Stimulated activated CD8-positive, alpha-beta memory T cell treated with anti-CD3 and anti-CD28 coated beads, Interleukin-15, amount 100 ng/mL, for 24 hours (primary cell): Measurements from ENCODE around the gene GRK7.
"Not testable (repeated sequence)": the region's sequence is repeated elsewhere in the genome, so short reads cannot be mapped to it uniquely, and the experiment has no call there.

Experiments
- DNase-seq: peaks from one replicate; pipeline ENCODE4 v3.0.0-alpha.2; 2020; ENCODE audit warnings: low read depth

GRK7 gene

DNA sequence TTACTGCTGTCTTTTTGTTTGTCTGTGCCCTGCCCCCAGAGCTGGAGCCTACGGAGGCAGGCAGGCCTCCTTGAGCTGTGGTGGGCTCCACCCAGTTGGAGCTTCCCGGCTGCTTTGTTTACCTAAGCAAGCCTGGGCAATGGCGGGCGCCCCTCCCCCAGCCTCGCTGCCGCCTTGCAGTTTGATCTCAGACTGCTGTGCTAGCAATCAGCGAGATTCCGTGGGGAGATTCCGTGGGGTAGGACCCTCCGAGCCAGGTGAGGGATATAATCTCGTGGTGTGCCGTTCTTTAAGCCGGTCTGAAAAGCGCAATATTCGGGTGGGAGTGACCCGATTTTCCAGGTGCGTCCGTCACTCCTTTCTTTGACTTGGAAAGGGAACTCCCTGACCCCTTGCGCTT, 656 bp upstream of the GRK7 start:
- DNase-seq, result not testable (repeated sequence)

DNA sequence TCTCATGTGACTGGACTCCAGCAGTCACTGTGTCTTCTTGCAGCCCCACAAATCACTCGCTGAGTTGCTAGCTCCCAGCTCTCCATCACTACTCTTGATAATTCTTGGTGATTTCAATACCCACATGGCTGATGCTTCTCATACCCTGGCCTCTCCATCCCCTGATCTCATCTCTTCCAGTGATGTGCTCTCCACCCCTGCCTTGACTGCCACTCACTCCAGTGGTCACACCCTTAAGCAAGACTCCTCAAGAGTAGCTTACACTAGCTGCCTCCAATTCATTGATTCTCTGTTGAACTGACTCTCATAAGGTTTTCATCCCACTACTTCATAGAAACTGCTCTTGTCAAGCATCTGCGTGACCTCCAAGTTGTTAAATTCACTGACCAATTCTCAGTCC, 837 bp downstream of the GRK7 start:
- DNase-seq, result no peak

DNA sequence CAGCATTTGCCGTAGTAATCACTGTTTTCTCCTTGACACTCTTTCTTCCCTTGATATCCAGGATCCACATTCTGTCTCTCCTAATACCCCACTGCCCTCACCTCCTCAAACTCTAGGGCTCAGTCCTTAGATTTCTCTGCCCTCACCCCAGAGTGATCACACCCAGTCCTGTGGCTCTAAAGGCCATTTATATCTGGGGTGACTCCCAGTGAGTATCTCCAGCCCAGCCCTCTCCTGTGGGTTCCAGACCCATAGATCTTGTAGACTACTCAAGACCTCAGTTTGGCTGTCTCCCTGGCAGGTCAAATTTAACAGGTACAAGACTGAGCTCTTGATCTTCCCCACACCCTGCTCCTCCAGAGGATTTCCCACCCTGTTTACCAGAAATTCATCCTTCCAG, 1.3 kb downstream of the GRK7 start:
- no peak for DNase-seq

DNA sequence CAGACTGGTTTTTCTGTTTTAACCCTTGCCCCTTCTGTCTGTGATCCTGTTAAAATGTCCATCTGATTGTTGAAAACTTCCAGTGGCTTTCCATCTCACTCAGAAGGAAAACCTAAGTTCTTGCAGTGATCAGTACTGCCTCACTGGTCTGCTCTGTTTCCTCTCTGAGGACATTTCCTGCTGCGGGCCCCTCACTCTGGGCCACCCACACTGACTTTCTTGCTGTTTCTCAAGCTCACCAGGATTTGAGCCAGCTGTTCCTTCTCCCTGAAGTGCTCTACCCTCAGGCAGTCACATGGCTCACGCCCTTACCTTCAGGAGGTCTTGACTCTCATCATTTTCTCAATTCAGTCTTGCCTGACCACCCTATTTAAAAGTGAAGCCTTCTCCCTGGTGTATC, 1.8 kb downstream of the GRK7 start:
- DNase-seq, result no peak

DNA sequence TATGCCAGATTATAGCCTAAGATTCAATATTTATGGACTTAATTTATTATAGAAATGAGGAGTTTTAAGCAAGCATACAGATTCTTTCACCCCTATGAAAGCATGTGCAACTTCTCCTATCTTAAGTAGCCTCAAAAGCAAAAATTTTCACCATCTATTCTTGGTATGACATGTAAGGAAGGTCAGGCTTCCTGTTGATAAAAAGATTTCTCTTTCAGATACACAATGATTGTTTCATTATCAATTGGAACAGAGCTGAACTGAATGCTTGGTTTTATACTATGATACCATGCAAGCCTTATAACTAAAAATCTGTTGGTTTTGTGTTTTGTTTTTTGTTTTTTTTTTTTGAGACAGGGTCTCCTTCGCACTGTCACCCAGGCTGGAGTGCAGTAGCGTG, 3.9 kb downstream of the GRK7 start:
- no peak for DNase-seq

DNA sequence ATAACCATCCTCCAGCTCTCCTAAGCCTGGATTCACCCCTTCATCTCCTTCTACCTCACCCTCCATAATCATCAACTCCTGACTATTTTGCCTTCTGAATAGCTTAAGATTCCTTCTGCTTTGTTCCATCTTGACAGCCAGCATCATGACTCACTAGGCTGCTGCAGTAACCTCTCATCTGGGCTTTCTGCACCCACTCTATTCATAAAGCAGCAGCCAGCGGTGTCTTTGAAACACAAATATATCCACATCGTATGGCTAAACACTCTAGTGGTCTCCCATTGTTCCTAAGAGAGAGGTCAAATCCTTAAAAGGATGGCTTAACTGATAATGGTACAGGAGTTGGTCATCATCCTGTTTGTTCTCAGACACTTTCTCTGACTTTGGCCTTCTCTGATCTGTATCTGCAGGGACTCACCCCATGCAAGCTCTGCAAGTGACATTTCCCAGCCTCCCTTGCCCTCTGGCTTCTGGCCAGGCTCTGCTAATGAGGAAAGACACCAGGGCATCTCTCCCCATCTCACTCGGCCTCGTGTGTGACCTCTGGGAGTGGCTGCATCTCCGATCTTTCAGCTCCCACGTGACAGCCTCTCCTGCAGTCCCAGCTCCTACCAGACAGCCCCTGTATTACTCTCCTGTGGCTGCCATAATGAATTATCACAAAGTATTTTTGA, 6.2 kb downstream of the GRK7 start:
- no peak for DNase-seq

DNA sequence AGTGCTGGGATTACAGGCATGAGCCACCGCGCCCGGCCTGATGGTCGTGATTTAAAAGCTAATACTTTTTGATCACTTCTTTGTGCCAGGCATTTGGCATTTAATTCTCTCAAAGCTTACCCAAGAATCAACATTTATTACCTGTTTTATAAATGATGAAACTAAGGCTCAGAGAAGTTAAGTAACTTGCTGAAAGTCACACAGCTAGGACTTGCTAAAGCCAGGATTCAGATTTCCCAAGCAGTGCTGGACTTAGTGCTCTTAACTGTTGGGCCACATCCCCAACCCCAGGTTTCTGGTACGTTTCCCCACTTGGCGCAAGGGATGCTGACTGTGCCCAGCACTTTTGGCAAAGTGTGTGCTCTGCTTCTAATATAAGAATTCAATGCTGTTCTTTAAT, 10.5 kb downstream of the GRK7 start:
- no peak for DNase-seq

DNA sequence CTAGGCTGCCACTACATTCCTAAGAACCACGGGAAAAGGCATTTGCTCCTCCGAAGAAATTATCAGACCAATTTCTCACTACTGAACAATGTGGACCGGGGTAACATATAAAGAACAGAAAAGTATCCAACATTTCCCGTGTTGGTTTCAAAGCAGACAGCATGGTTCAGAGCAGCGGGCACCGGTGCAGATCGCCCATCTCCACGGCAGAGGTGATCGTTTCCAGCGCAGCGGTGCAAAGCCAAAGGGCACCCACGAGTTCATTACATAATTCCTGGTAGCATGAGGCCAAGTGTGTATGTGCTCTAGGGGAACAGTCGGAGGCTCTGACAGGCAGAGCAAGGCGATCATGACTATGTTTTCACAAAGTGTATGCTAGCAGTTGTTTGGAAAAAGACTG, 13.2 kb downstream of the GRK7 start:
- DNase-seq, result no peak

DNA sequence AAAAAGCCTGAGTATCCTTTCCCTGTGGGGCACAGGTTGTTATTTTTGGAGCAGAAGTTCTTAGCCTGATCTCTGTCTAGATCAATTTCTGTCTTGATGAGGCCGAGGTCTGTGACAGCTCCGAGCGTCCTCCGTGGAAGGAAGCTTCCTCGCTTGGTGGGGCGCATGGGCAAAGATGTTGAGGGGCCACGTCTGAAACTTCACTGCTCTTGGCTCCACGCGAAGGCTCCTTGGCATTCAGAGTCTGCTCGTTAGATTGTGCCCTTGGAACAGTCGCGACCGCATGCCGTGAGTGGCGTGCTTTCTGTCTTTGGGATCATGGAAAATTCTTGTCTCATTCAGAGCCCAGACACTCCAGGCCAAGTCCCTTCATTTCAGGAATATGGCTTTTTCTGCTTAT, 13.7 kb downstream of the GRK7 start:
- DNase-seq, result no peak

DNA sequence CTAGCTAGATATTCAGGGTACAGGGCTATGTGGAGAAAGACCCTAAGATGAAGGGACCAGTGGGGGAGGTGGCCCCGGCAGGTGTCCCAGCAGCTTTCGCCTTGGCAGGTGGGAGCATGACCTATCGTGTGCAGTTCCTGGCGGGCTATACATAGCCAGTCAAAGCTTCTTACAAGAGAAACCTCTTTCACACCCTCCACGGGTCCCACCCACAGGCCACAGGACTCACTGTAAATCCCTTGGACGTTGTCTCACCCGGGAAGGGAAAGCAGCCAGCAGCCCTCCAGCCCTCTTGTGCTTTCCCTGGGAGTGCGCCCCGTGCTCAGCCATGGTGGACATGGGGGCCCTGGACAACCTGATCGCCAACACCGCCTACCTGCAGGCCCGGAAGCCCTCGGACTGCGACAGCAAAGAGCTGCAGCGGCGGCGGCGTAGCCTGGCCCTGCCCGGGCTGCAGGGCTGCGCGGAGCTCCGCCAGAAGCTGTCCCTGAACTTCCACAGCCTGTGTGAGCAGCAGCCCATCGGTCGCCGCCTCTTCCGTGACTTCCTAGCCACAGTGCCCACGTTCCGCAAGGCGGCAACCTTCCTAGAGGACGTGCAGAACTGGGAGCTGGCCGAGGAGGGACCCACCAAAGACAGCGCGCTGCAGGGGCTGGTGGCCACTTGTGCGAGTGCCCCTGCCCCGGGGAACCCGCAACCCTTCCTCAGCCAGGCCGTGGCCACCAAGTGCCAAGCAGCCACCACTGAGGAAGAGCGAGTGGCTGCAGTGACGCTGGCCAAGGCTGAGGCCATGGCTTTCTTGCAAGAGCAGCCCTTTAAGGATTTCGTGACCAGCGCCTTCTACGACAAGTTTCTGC, 15.0 kb downstream of the GRK7 start:
- DNase-seq, result no peak

DNA sequence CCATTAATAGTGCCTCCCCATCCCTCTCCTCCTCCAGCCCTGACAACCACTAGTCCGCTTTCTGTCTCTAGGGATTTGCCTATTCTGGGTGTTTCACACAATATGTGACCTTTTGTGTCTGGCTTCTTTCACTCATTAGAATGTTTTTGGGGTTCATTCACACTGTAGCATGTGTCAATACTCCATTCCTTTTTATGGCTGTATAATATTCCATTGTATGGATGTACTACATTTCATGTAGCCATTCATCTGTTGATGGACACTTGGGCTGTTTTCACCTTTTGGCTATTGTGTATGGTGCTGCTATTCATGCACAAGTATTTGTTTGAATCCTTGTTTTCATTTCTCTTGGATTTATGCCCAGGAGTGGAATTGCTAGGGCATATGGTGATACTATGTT, 16.5 kb downstream of the GRK7 start:
- no peak for DNase-seq

DNA sequence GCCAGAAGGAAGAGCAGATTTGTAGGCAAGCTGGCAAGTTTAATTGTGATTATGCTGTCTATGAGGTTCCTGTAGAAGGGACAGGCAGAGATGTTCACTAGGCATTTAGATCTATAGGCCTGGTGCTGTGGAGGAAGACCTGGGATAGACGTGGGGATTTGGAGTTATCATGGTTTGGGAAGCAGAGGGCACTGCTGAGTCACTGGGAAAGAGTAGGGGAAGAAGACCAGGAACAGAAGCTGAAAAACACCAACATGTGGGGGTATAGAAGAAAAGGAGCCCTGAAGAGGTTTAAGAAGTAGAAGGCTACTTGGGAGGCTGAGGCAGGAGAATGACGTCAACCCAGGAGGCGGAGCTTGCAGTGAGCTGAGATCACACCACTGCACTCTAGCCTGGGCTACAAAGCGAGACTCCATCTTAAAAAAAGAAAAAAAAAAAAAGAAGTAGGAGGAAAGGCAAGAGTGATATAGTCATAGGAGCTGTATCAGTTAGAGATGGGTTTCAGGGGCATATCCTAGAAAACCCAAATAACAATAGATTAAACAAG, 19.3 kb downstream of the GRK7 start:
- DNase-seq, result no peak

DNA sequence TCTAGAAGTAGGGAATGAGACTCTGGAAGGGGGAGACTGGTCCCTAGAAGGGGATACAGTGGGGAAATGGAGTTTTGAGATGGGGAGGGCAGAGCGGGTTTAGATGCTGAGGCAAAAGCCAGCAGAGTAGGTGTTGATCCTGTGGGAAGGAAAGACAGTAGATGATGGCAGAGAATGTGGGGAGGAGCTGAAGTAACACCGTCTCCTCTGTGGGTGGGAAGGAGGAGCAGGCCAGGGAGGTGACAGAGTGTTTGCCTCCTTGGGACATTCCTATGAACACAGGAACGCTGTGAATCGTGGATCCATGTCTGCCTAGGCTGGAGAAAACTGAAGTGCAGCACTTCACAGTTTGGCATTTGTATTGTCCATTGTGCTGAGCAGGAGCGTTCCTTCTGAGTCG, 20.4 kb downstream of the GRK7 start:
- no peak for DNase-seq

DNA sequence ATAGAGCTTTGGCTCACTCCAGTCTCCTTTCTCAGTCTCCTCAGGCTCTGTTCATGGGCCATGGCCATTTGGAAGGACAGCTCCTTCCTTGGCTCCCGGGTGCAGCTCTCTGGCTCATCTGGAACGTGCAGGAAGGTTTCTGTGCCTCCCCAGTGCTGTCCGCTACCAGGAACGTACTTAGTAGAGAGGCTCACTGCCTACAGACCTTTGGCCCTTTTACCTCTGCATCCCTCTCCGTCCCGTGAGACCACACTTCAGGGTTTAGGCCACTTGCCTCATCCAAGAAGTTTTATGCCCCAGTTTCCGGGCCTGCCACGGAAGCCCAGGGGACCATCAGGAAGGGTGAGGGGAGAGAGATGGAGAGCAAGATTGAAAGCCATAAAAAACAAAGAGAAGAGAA, 20.9 kb downstream of the GRK7 start:
- DNase-seq, result no peak

DNA sequence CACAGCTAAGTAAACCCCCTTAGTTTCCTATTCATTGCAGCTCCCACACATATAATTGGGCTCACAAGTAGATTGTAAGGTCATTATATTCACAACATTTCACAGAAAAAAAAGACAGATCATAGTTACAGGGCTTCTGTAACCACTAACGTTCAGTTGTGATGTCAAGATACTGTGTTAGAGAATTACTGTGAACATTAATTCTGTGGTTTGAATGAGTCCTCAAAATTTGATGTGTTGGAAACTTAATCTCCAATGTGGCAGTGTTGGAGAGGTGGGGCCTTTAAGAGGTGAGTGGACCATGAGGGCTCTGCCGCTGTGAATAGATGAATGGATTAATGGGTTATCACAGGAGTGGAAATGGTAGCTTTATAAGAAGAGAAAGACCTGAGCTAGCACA, 21.3 kb downstream of the GRK7 start:
- no peak for DNase-seq

DNA sequence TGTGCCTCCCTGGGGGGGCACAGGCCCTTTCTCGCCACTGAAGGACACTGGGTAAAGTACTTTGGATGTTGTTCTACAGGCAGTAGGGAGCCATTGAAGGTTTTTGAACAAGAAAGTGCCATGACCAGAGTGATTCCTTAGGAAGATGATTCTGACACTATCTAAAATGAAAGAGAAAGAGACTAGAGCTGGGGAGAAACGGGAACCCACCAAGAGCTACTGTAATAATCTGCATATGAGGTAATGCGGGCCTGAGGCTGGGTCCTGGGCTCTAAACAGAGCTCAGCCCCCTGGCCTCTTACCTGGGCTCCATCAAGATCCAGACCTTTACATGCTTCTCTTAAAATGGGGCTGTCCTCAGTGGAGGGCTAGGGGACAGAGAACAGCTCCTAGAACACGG, 24.9 kb downstream of the GRK7 start:
- DNase-seq, result no peak

DNA sequence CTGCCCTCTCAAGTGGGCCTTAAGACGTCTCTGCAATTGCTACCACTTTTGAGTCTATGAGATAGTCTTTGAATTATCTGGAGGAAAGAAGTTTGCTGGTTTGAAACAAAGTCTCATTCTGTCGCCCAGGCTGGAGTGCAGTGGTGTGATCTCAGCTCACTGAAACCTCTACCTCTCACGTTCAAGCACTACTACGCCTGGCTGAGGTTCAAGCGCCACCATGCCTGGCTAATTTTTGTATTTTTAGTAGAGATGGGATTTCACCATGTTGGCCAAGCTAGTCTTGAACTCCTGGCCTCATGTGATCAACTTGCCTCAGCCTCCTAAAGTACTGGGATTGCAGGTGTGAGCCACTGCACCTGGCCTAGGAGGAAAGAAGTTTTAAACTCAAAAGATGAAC, 25.5 kb downstream of the GRK7 start:
- DNase-seq, result not testable (repeated sequence)

DNA sequence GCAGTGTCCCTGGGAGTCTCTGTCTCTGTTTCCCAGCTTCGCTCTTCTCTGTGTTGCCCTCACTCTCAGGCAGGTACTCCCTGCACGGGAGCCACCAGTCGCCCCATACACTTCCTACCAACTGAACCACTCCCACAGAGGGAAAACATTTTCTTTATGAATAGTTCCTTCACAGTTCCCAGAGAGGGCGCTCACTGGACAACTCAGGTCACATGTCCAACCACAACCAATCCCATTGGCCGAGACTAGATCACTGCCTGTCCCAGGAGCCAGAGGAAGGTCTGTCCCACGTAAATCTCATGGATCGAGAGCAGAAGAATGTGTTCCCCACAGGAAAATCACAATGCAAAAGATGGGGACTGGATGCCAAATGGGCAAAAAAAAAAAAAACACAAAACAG, 26.1 kb downstream of the GRK7 start:
- DNase-seq, result no peak

DNA sequence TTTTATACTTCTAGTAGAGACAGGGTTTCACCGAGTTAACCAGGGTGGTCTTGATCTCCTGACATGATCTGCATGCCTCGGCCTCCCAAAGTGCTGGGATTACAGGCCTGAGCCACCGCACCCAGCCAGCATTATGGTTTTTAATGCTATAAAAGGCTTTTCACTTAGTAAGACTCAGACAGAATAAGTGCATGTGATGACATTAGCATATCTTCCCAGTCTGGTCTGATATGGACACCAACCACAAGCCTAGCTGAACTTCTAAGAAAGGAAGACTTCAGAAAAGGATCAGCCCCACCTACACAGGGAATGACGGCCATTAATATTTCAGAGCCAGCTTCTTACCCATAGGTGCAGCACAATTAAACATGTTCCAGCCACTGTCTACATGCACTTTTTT, 27.0 kb downstream of the GRK7 start:
- DNase-seq, result no peak

DNA sequence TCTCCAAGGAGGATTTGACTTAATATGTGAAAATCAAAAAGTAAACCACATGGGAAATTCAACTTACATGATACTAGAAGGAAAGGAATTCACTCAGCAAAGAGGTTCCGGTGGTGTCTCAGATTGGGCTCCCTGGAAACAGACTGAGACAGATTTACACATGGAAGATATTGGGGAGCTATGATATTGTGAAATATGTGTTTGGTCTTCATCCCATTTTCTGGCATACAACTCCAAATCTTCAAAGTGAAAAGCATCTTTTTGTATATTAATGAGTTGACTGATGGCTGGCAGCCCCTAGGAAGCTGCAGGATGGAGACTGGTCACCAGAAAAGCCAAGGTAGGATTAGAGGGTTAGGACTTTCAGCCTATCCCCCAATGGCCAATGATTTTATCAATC, 29.3 kb downstream of the GRK7 start:
- no peak for DNase-seq

DNA sequence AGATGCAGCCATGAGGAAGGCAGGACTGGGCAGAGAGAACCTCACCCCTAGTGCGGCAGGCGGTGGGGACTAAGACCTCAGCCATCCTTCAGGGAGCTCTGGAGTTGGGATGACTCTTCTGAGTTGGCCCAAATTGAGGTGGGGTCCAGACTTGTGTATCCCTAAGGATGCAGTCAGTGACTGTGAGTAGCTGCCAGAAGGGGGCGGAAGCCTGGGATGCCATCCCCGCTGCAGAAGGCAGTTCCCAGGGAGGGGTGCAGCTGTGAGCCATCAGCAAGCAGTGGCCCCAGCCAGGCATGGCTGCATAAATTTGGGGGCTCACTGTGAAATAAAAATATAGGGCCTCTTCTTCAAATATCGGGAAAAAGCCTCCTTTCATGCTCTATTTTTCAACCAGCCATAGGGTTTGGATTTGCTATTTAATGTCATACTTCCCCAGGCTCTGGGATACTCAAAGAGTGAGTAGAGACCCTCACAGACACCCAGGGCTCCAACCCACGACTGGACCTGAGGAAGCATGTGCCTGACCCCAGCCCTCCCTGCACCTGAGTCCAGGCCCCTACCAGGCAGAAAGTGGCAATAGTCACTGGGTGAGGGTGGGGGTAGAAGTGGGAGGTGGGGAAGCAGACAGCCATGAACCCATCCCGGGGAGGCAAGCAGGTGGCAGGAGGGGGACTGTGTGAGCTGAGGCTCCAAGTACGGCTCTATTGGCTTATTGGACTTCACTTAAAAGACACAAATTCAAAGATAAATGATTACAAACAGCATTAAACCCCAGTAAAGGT, 30.5 kb downstream of the GRK7 start:
- DNase-seq, result no peak

DNA sequence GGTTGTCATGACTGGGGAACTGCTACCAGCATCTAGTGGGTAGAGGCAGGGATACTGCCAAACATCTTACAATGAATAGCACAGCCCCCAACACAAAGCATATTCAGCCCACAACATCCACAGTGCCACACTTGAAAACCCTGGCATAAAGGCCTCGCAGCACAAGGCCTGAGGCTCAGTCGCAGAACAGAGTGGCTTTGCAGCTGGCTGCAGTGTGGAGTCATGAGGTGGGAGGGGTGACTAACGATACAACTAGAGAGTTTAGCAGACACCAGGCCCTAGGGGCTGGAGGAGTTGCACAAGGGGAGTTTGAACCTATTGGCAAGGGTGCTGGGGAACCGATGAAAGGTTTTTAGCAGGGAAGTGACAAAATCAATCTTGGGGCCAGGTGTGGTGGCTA, 32.1 kb downstream of the GRK7 start:
- no peak for DNase-seq

DNA sequence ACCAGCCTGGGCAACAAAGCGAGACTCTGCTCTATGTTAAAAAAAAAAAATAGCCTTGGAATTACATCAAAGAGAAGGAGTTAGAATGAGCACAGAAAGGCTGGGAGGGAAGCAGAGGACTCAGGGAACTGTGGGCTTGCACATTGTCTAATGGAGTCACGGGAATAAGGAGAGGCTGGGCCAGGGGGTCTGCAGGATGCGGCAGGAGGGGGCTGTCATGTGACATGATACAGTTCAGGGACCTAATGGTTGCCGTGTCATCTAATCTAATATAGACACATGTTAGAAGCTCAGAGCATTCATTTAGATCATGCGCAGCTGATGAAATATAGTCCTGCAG, 32.5 kb downstream of the GRK7 start:
- no peak for DNase-seq
